GM23338 (cell line): ENCODE data around the gene AMBRA1. TPM values are rescaled to one million over a fixed set of nuclear protein-coding genes. Genes with fewer than 3 reads are reported as not detected.

Source experiments
- ATAC-seq: fragments of 200-7000 bp; cut with Tn5 transposase; 3 replicates; pipeline ENCODE4 v1.9.1; 2020
- DNase-seq: peaks from one replicate; pipeline ENCODE4 v3.0.0-alpha.2; 2015; ENCODE audit warnings: low spot score
- H2AFZ ChIP-seq: fragments of 200-600 bp; sonication (generic); 2 replicates; pipeline ENCODE4 v1.8.0; 2016; ENCODE audit warnings: antibody characterized with exemption, mild to moderate bottlenecking, moderate library complexity
- H3F3A ChIP-seq: fragments of 200-600 bp; sonication (generic); replicated peaks from 2 replicates; pipeline ENCODE4 v1.8.0; 2017; ENCODE audit warnings: antibody characterized with exemption, mixed run types, low read depth
- H3K27ac ChIP-seq: fragments of 200-600 bp; sonication (generic); 2 replicates; pipeline ENCODE4 v1.6.1; 2016; ENCODE audit warnings: low read depth
- H3K27me3 ChIP-seq: fragments of 200-600 bp; sonication (generic); 2 replicates; pipeline ENCODE4 v1.8.0; 2016; ENCODE audit warnings: mild to moderate bottlenecking, mixed run types, moderate library complexity; ENCODE audit not compliant: insufficient read depth
- H3K36me3 ChIP-seq: fragments of 200-600 bp; sonication (generic); 2 replicates; pipeline ENCODE4 v1.8.0; 2016; ENCODE audit warnings: mild to moderate bottlenecking; ENCODE audit not compliant: insufficient read depth
- H3K4me1 ChIP-seq: fragments of 200-600 bp; sonication (generic); 2 replicates; pipeline ENCODE4 v1.8.0; 2016; ENCODE audit warnings: mild to moderate bottlenecking, moderate library complexity; ENCODE audit not compliant: insufficient read depth
- H3K4me2 ChIP-seq: fragments of 200-600 bp; sonication (generic); 2 replicates; pipeline ENCODE4 v1.7.1; 2017; ENCODE audit warnings: mixed run types
- H3K4me3 ChIP-seq: fragments of 200-600 bp; sonication (generic); 2 replicates; pipeline ENCODE4 v1.6.1; 2016; ENCODE audit warnings: mixed run types
- H3K79me2 ChIP-seq: fragments of 200-600 bp; sonication (generic); replicated peaks from 2 replicates; pipeline ENCODE4 v1.8.0; 2017; ENCODE audit warnings: mild to moderate bottlenecking; ENCODE audit not compliant: insufficient read depth
- H3K9me2 ChIP-seq: fragments of 200-600 bp; sonication (generic); 2 replicates; pipeline ENCODE4 v1.8.0; 2017; ENCODE audit not compliant: insufficient read depth
- H4K20me1 ChIP-seq: fragments of 200-600 bp; sonication (generic); replicated peaks from 2 replicates; pipeline ENCODE4 v1.8.0; 2017; ENCODE audit warnings: mild to moderate bottlenecking; ENCODE audit not compliant: insufficient read depth
- H3K27ac Mint-ChIP-seq: 2 replicates; pipeline ENCODE4 v1.8.0; 2020; ENCODE audit warnings: inconsistent platforms, mild to moderate bottlenecking, moderate library complexity, mixed read lengths
- H3K27me3 Mint-ChIP-seq: 3 replicates; pipeline ENCODE4 v1.8.0; 2022; ENCODE audit warnings: low read depth, mild to moderate bottlenecking, moderate library complexity, mixed read lengths, inconsistent platforms; ENCODE audit not compliant: insufficient read depth, poor library complexity
- H3K36me3 Mint-ChIP-seq: 3 replicates; pipeline ENCODE4 v1.8.0; 2021; ENCODE audit warnings: low read depth, mild to moderate bottlenecking, inconsistent platforms, moderate library complexity, mixed read lengths
- H3K4me1 Mint-ChIP-seq: 3 replicates; pipeline ENCODE4 v1.8.0; 2020; ENCODE audit warnings: mild to moderate bottlenecking, inconsistent platforms, mixed read lengths
- H3K4me3 Mint-ChIP-seq: 3 replicates; pipeline ENCODE4 v1.8.0; 2021; ENCODE audit warnings: moderate library complexity, mild to moderate bottlenecking, inconsistent platforms, mixed read lengths
- H3K9me3 Mint-ChIP-seq: 3 replicates; pipeline ENCODE4 v1.8.0; 2020; ENCODE audit warnings: moderate library complexity, mild to moderate bottlenecking, inconsistent platforms, mixed read lengths
- ETS1 ChIP-seq: IDR thresholded peaks from 2 replicates; pipeline ENCODE4 v1.6.1; 2016; ENCODE audit warnings: antibody characterized with exemption
- EZH2phosphoT487 ChIP-seq: fragments of 200-600 bp; sonication (generic); IDR thresholded peaks from one replicate; pipeline ENCODE4 v1.8.1; 2018; ENCODE audit warnings: antibody characterized with exemption; ENCODE audit not compliant: unreplicated experiment
- NANOG ChIP-seq: IDR thresholded peaks from 2 replicates; pipeline ENCODE4 v1.6.1; 2016; ENCODE audit warnings: antibody characterized with exemption, borderline replicate concordance
- REST ChIP-seq: IDR thresholded peaks from one replicate; pipeline ENCODE4 v1.6.1; 2018; ENCODE audit warnings: antibody characterized with exemption; ENCODE audit not compliant: unreplicated experiment
- STAT1 ChIP-seq: IDR thresholded peaks from one replicate; pipeline ENCODE4 v1.6.1; 2016; ENCODE audit warnings: antibody characterized with exemption; ENCODE audit not compliant: unreplicated experiment
- ZNF114 ChIP-seq: fragments of 250-450 bp; sonication (Bioruptor Pico); IDR thresholded peaks from 2 replicates; pipeline ENCODE4 v1.5.0; 2020; ENCODE audit warnings: mild to moderate bottlenecking, moderate library complexity
- ZNF331 ChIP-seq: fragments of 250-450 bp; sonication (Bioruptor Pico); IDR thresholded peaks from 2 replicates; pipeline ENCODE4 v1.5.0; 2020; ENCODE audit warnings: low read depth, mild to moderate bottlenecking, moderate library complexity
- ZNF462 ChIP-seq: fragments of 250-450 bp; sonication (Bioruptor Pico); IDR thresholded peaks from 2 replicates; pipeline ENCODE4 v1.5.0; 2020; ENCODE audit warnings: mild to moderate bottlenecking, moderate library complexity
- polyA plus RNA-seq: library from polyadenylated mRNA; unstranded; fragments of >200 nt; fragmentation: Nextera tagmentation; extraction: Ambion mirVana; gene quantifications from 2 replicates; pipeline ENCODE4 v1.2.1, GENCODE V29; 2016
- total RNA-seq: library from RNA; depleted of rRNA; stranded (reverse); fragments of >200 nt; shearing (Covaris generic); gene quantifications from 2 replicates; pipeline ENCODE4 v1.2.3, GENCODE V29; 2014

The AMBRA1 gene
- total and polyA plus RNA-seq, 2 experiments from 2014 or later, result 8.3 to 34.8 TPM

- TF ChIP-seq EZH2phosphoT487 (no peak), NANOG (no peak), ZNF462 (CRISPR knock-in tag) (no peak), ZNF114 (CRISPR knock-in tag) (no peak), ZNF331 (CRISPR knock-in tag) (no peak), STAT1 (no peak), REST (no peak), ETS1 (no peak)
- no peak for DNase-seq
- Histone ChIP-seq H2AFZ (no peak overlapping the region), H3K27ac (no peak overlapping the region), H3K9me2 (no peaks in the 10 kb centered on the region), H3K4me1 (peaks cover 40% of the 10 kb centered on the region), H4K20me1 (peaks cover 7% of the 10 kb centered on the region), H3F3A (peaks cover 27% of the 10 kb centered on the region), H3K79me2 (no peaks in the 10 kb centered on the region), H3K27me3 (peaks cover 42% of the 10 kb centered on the region), H3K4me3 (no peak overlapping the region), H3K36me3 (no peaks in the 10 kb centered on the region; the same call in 1 of the 2 replicates), H3K4me2 (no peak overlapping the region)
- H3K4me1 Mint-ChIP-seq, result peaks cover 34% of the 10 kb centered on the region
- H3K27ac Mint-ChIP-seq, result no peak overlapping the region
- H3K36me3 Mint-ChIP-seq, result peaks cover 11% of the 10 kb centered on the region
- no peaks in the 10 kb centered on the region; the same call in 1 of the 3 replicates for H3K9me3 Mint-ChIP-seq
- H3K4me3 Mint-ChIP-seq, result no peak overlapping the region; the same call in 2 of the 3 replicates
- ATAC-seq, result no peak
- peaks cover 55% of the 10 kb centered on the region for H3K27me3 Mint-ChIP-seq
Measured at GRCh38 chr11:46386005-46386578, 207.7 kb downstream of the AMBRA1 start.
